HUDEP-2 (cell line): ENCODE data around the gene HDAC8.

ENCODE experiments used
- DNase-seq, 76 experiments: peaks; one replicate each; lab custom pipeline; 2025; ENCODE audit not compliant: unreplicated experiment in 76 of 76; lab: John Stamatoyannopoulos, UW

The HDAC8 gene

GRCh38 chrX:72304877-72305276 is 267.8 kb downstream of the HDAC8 start:
- no peak for DNase-seq

DNA sequence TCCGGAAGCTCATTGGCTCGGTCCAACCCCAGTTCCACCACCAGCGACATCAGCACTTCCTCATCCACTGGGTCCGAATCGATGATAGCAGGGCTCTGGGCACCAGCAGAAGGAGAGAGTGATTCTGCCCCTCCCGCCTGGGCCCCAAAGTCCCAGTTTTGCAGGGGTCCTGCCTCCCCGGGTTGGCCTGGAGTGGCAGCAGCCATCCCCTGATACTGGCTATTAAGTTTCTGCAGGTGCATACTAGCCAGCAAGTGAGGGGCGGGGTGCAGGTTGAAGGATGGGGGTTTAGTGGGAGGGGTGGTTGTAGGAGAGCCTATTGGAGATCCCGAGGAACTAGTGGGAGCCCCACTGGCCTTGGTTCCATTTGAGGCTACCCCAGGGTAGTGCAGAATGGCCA is 270.9 kb downstream of the HDAC8 start:
- no peak for DNase-seq

- no peak for DNase-seq
These were observed 272.6 kb downstream of the HDAC8 start for GRCh38 chrX:72299891-72300630.

DNA sequence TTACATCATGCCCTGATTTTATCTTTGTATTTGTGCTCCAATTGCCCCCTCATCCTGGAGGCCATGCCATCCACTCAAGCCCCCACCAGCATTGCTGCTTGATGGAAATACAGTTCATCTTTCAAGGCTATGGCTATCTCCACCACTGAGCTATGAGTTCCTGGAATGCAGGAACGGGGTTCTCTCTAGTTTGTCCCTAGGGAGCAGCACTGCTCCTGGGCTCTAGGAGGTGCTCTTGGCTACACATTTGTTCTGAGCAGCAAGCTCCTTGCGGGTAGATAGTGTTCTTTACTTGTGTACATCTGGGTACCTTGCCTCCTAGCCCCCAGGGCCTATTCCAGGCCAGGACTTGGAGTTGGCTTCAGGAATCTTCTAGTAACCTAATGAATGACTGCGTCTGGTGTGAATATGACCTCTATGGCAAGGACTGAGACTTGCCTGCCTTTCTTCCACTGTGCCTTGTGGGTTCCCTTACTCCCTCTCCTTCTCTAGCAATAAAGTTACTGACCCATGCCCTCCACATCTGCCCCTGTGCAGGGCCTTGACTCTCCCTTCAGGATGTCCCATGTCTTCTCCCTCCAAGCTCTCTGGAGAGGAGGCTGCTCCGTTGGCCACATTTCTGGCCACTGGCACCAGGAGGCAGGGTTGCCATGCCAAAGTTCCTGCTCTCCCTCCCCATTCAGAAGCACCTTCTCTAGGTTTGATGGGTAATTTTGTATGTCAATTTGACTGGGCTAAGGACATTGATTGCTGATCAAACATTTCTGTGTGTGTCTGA is 274.5 kb downstream of the HDAC8 start:
- DNase-seq, result peak in 28 of 76 experiments; percentile 0 to 34 (median 4)

GRCh38 chrX:72296991-72297390 is 275.7 kb downstream of the HDAC8 start:
- DNase-seq, result no peak

DNA sequence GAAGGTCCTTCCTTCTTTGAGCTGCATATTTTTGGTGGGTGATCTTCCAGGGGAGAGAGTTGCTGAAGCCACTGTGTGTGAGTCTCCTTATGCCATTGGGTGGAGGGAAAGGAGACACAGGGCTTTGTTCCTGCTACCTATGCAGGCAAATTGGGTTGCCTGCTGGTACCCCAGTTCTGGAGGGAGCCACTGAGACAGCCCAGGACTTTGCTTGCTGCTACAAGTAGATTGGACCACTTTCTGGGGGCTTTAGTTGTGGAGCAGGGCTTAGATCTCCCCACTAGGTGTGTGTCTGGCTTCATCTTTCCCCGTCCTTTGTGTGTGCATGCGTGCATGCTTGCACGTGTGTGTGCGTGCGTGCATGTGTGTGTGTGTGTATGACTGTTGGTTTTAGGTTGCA is 276.9 kb downstream of the HDAC8 start:
- DNase-seq, result no peak

GRCh38 chrX:72294497-72294896 is 278.1 kb downstream of the HDAC8 start:
- DNase-seq, result no peak

- DNase-seq, result no peak
These were observed 290.3 kb downstream of the HDAC8 start for GRCh38 chrX:72282302-72282701.

DNA sequence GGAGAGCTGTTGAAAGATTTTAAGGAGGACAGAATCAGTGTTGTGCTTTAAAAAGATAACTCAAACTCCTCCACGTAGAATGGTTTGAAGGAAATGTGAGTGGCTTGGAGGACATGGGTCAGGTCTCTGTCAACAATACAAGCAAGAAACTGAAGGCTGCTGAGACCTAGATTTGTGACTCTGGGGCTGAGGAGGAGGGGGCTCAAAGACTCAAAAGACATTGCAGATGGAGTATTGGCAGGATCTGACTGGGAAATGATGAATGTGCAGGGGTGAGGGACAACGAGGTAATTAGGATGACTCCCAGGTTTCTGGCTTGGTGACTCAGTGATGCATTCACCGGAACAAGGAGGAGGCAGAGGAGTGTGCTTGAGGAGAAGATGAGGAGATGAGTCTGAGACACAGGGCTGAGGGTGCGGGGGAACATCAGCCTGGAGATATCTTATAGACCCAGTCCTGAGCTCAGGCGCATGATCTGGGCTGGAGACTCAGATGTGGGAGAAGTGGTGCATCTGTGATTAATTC is 292.3 kb downstream of the HDAC8 start:
- peak in 9 of 76 experiments; percentile 0 to 23 (median 4) for DNase-seq
